GM23338 (cell line): ENCODE measurements around the gene PTPRF.

ENCODE experiments used
- CREB1 ChIP-seq: fragments of 250-450 bp; sonication (Bioruptor Pico); IDR thresholded peaks from 2 replicates; pipeline ENCODE4 v1.5.0; 2020; ENCODE audit warnings: low read depth, mild to moderate bottlenecking, moderate library complexity
- CTCF ChIP-seq, 2 experiments: fragments of 200-600 bp in 1 of 2; sonication (generic) in 1 of 2; conservative IDR thresholded peaks; 2 replicates each; pipeline versions ENCODE4 v1.5.1 to v1.6.1; 2016 to 2017; ENCODE audit warnings: antibody characterized with exemption in 2 of 2, low read depth in 2 of 2, mild to moderate bottlenecking in 2 of 2, moderate library complexity in 1 of 2
- ETS1 ChIP-seq: IDR thresholded peaks from 2 replicates; pipeline ENCODE4 v1.6.1; 2016; ENCODE audit warnings: antibody characterized with exemption
- EZH2phosphoT487 ChIP-seq: fragments of 200-600 bp; sonication (generic); IDR thresholded peaks from one replicate; pipeline ENCODE4 v1.8.1; 2018; ENCODE audit warnings: antibody characterized with exemption; ENCODE audit not compliant: unreplicated experiment
- JUNB ChIP-seq: IDR thresholded peaks from one replicate; pipeline ENCODE4 v1.6.1; 2016; ENCODE audit warnings: antibody characterized with exemption; ENCODE audit not compliant: unreplicated experiment
- POLR2AphosphoS5 ChIP-seq: IDR thresholded peaks from 2 replicates; pipeline ENCODE4 v1.6.1; 2016; ENCODE audit warnings: antibody characterized with exemption, low read depth
- REST ChIP-seq: IDR thresholded peaks from one replicate; pipeline ENCODE4 v1.6.1; 2018; ENCODE audit warnings: antibody characterized with exemption; ENCODE audit not compliant: unreplicated experiment

- TF ChIP-seq CTCF (conservative IDR thresholded peaks at IDR 0.05; ENCODE audit: low read depth in 2 of 2) (no peak), CREB1 (CRISPR knock-in tag) (no peak), ETS1 (no peak), EZH2phosphoT487 (no peak), REST (no peak), POLR2AphosphoS5 (no peak), JUNB (no peak)
Observed at GRCh38 chr1:43584204-43584603, 53.5 kb downstream of the PTPRF start.
